K562 (cell line): Measurements from ENCODE around the gene PLEKHG4B. TPM values are rescaled to one million over a fixed set of nuclear protein-coding genes. Genes with fewer than 3 reads are reported as not detected.

ENCODE experiments used
- ATAC-seq: fragments of 200-7000 bp; cut with Tn5 transposase; 3 replicates; pipeline ENCODE4 v1.9.1; 2020; ENCODE audit warnings: moderate library complexity
- BruUV-seq: library from RNA; stranded (reverse); fragments of 400-500 nt; replicated peaks from 2 replicates; lab custom pipeline; 2021; lab: Mats Ljungman, UMichigan
- CTCF ChIA-PET: fragments of 300-600 bp; formaldehyde crosslinking; extraction: SDS; loops from one replicate; lab custom pipeline; 2021; ENCODE audit warnings: low intra/inter-chr PET ratio; lab: Yijun Ruan, JAX
- POLR2A ChIA-PET: fragments of 300-600, 350-650 bp; sonication (Branson Sonifier 250); formaldehyde crosslinking; extraction: SDS; loops from one replicate; lab custom pipeline; 2021; ENCODE audit warnings: antibody characterized with exemption, inconsistent platforms; lab: Yijun Ruan, JAX
- DNase-seq, 4 experiments: peaks; one replicate each; pipeline versions ENCODE4 v3.0.0 to v3.0.0-alpha.2; 2011 to 2018; ENCODE audit warnings: low spot score in 3 of 4, mixed read lengths in 3 of 4; ENCODE audit errors: extremely low read depth in 1 of 4
- FAIRE-seq: peaks from 2 replicates; lab custom pipeline; 2011; peaks lifted over from hg19 to GRCh38; lab: Jason Lieb, UNC
- H2AFZ ChIP-seq: 2 replicates; pipeline ENCODE4 v1.6.0; 2011; ENCODE audit warnings: low read depth, low read length, control low read depth, inconsistent platforms
- H3K27ac ChIP-seq: fragments of 200-600 bp; 3 replicates; pipeline ENCODE4 v1.8.0; 2011; ENCODE audit warnings: low read depth, mild to moderate bottlenecking, control low read depth, inconsistent platforms, low read length, moderate library complexity, mixed read lengths; ENCODE audit errors: extremely low read depth
- H3K27me3 ChIP-seq, 2 experiments: fragments of 300-600 bp in 1 of 2; 2 replicates in 1 of 2; 3 replicates in 1 of 2; pipeline versions ENCODE4 v1.6.0 to v1.8.0; 2011; ENCODE audit warnings: inconsistent platforms in 2 of 2, low read length in 2 of 2, mild to moderate bottlenecking in 1 of 2, mixed read lengths in 1 of 2, moderate library complexity in 1 of 2; ENCODE audit not compliant: control insufficient read depth in 2 of 2, insufficient read depth in 2 of 2
- H3K36me3 ChIP-seq: fragments of 300-600 bp; 3 replicates; pipeline ENCODE4 v1.8.0; 2011; ENCODE audit warnings: mild to moderate bottlenecking, low read length, inconsistent platforms; ENCODE audit not compliant: control insufficient read depth, insufficient read depth
- H3K4me1 ChIP-seq, 2 experiments: fragments of 200-600 bp in 1 of 2; replicated peaks in 1 of 2; 2 replicates in 1 of 2; 3 replicates in 1 of 2; pipeline versions ENCODE4 v1.5.1 to v1.8.0; 2011; ENCODE audit warnings: inconsistent platforms in 2 of 2, low read length in 2 of 2, mild to moderate bottlenecking in 1 of 2, mixed read lengths in 1 of 2, moderate library complexity in 1 of 2; ENCODE audit not compliant: control insufficient read depth in 2 of 2, insufficient read depth in 2 of 2
- H3K4me2 ChIP-seq: 2 replicates; pipeline ENCODE4 v1.6.1; 2011; ENCODE audit warnings: low read length, control low read depth, inconsistent platforms, mixed read lengths; ENCODE audit not compliant: insufficient read depth
- H3K4me3 ChIP-seq: fragments of 200-600 bp; sonication (generic), shearing (Covaris generic); 2 replicates; pipeline ENCODE4 v1.5.1; 2016; ENCODE audit warnings: control low read depth, inconsistent platforms
- H3K79me2 ChIP-seq: fragments of 200-600 bp; 3 replicates; pipeline ENCODE4 v1.8.0; 2011; ENCODE audit warnings: low read length, inconsistent platforms; ENCODE audit not compliant: control insufficient read depth, insufficient read depth
- H3K9ac ChIP-seq, 2 experiments: 2 replicates each; pipeline versions ENCODE4 v1.6.0 to v1.6.1; 2011; ENCODE audit warnings: low read depth in 2 of 2, low read length in 2 of 2, control low read depth in 1 of 2, inconsistent platforms in 1 of 2, mild to moderate bottlenecking in 1 of 2, mixed read lengths in 1 of 2; ENCODE audit not compliant: insufficient read depth in 1 of 2
- H3K9me1 ChIP-seq: one replicate; pipeline ENCODE4 v1.6.0; 2011; ENCODE audit warnings: inconsistent platforms, mild to moderate bottlenecking, low read length, moderate library complexity; ENCODE audit not compliant: control insufficient read depth, insufficient read depth
- H3K9me3 ChIP-seq: replicated peaks from 2 replicates; pipeline ENCODE4 v1.5.1; 2011; ENCODE audit warnings: low read depth, low read length, inconsistent platforms; ENCODE audit not compliant: control insufficient read depth, insufficient read depth
- H4K20me1 ChIP-seq: replicated peaks from 2 replicates; pipeline ENCODE4 v1.6.1; 2011; ENCODE audit warnings: low read length, inconsistent platforms, mixed read lengths; ENCODE audit not compliant: control insufficient read depth, insufficient read depth
- BCL6 ChIP-seq: fragments of 250-450 bp; sonication (Bioruptor Pico); IDR thresholded peaks from 2 replicates; pipeline ENCODE4 v1.4.0; 2020
- POLR2G ChIP-seq: fragments of 200-400 bp; formaldehyde crosslinking; IDR thresholded peaks from 2 replicates; pipeline ENCODE4 v1.6.1; 2017; ENCODE audit warnings: low read depth, mild to moderate bottlenecking, antibody characterized with exemption, low read length, moderate library complexity
- ZBTB33 ChIP-seq: sonication (generic); formaldehyde crosslinking; IDR thresholded peaks from 2 replicates; pipeline ENCODE4 v1.8.1; 2023; ENCODE audit warnings: mild to moderate bottlenecking, missing genetic modification reagents
- ZBTB9 ChIP-seq: fragments of 450-650 bp; formaldehyde crosslinking; IDR thresholded peaks from 2 replicates; pipeline ENCODE4 v1.4.0; 2020; ENCODE audit warnings: mild to moderate bottlenecking, moderate library complexity
- WGBS: fragments of 100-300 bp; shearing (Covaris generic); methylation state at CpG from one replicate; pipeline ENCODE4 v1.1.6; 2016; ENCODE audit warnings: low coverage, mixed read lengths; ENCODE audit not compliant: insufficient coverage; ENCODE audit errors: missing lambda C conversion rate; 5-methylcytosine and 5-hydroxymethylcytosine counted together
- in situ Hi-C: fragments of 300-500 bp; cut with MboI; formaldehyde crosslinking; loops from 4 replicates; pipeline ENCODE4 v1.15.0; 2018; ENCODE audit warnings: inconsistent platforms, mixed read lengths
- intact Hi-C: fragments of 100-400 bp; cut with micrococcal nuclease; formaldehyde crosslinking; loops from 2 replicates; pipeline ENCODE4 v1.14.2; 2022
- polyA plus RNA-seq, 8 experiments: library from polyadenylated mRNA; depleted of rRNA in 4 of 8; stranded (reverse) in 5 of 8; unstranded in 3 of 8; fragments of >200 nt; fragmentation: Nextera tagmentation in 2 of 8; fragmentation: Illumina TruSeq in 1 of 8; extraction: Ambion mirVana in 2 of 8; extraction: Trizol in 1 of 8; gene quantifications; 2 replicates each; pipeline versions ENCODE4 v1.2.1 to v1.2.3, GENCODE V29; 2011 to 2014; ENCODE audit warnings: inconsistent platforms in 1 of 8, missing spikeins in 1 of 8
- total RNA-seq, 7 experiments: library from RNA; depleted of rRNA in 6 of 7; stranded (reverse); fragments of >200 nt in 6 of 7; fragmentation: Illumina TruSeq in 2 of 7; extraction: Trizol in 2 of 7; gene quantifications; 2 replicates each; pipeline versions ENCODE4 v1.2.1 to v1.2.3, GENCODE V29; 2011 to 2021; ENCODE audit warnings: low replicate concordance in 1 of 7

The PLEKHG4B gene
- total and polyA plus RNA-seq, 9 of the 15 experiments (the other 6 are each of a cell fraction or from before 2014, with no cell fraction given): 0.02 TPM; not detected in 8

GRCh38 chr5:191036-191948, 99.3 kb downstream of the PLEKHG4B start, which contains the start of gene LRRC14B:
LRRC14B (plus strand) TSS chr5:191495; CDS start chr5:191539, 44 bp downstream.
- H3K36me3 ChIP-seq: no peaks in the 10 kb centered on the region
- H3K9ac ChIP-seq: no peak within 1 kb of the TSS; a peak in 1 of 4 replicates
- intact Hi-C loops: no loop called here
- TF ChIP-seq POLR2G: 0 out of 2 replicates have a peak, but pooled peaks have one; percentile 7
- TF ChIP-seq ZBTB9 (CRISPR knock-in tag): no peak
- peak; percentile 85 for TF ChIP-seq ZBTB33 (CRISPR knock-in tag)
- TF ChIP-seq BCL6 (CRISPR knock-in tag): no peak
- BruUV-seq: no TSS peak
- ATAC-seq (no peak), DNase-seq (no peak), FAIRE-seq (no peak)
- POLR2A ChIA-PET: interaction anchor here (1.3 to 2.0 kb wide), 2 partner anchors 9 to 39 kb away, joined by 4 to 5 read pairs; no protein-coding TSS in a partner anchor
- no peak within 1 kb of the TSS for H3K27ac ChIP-seq
- peaks cover 0 to 71% of the 10 kb centered on the region in 2 experiments; a peak in 2 of 5 replicates for H3K4me1 ChIP-seq
- WGBS: 27% methylated on average over 52 of the region's 56 CpGs
- CTCF ChIA-PET: no interaction called here
- no peaks in the 10 kb centered on the region for H3K79me2 ChIP-seq
- in situ Hi-C loops: no loop called here
- no peak within 1 kb of the TSS for H3K4me3 ChIP-seq
- no peaks in the 10 kb centered on the region for H3K9me1 ChIP-seq
- no peaks in the 10 kb centered on the region for H3K9me3 ChIP-seq
- no peak within 1 kb of the TSS for H2AFZ ChIP-seq
- H3K4me2 ChIP-seq: no peak within 1 kb of the TSS
- H4K20me1 ChIP-seq: peaks cover 32% of the 10 kb centered on the region
- H3K27me3 ChIP-seq: peaks cover 34 to 81% of the 10 kb centered on the region in 2 experiments
